DND-41 (cell line): ENCODE measurements around the gene CPNE5.

Experiments used
- EZH2 ChIP-seq: IDR thresholded peaks from 3 replicates; pipeline ENCODE4 v1.6.1; 2012; ENCODE audit warnings: borderline replicate concordance, low read depth, mild to moderate bottlenecking, moderate library complexity, low read length, inconsistent platforms; ENCODE audit not compliant: severe bottlenecking
- TF ChIP-seq, protein P1 (sequence below): IDR thresholded peaks from 2 replicates; pipeline ENCODE4 v1.5.1; 2012; ENCODE audit warnings: borderline replicate concordance, low read length, moderate library complexity, mild to moderate bottlenecking; ENCODE audit not compliant: poor library complexity, severe bottlenecking; ENCODE audit errors: extremely low read depth

DNA sequence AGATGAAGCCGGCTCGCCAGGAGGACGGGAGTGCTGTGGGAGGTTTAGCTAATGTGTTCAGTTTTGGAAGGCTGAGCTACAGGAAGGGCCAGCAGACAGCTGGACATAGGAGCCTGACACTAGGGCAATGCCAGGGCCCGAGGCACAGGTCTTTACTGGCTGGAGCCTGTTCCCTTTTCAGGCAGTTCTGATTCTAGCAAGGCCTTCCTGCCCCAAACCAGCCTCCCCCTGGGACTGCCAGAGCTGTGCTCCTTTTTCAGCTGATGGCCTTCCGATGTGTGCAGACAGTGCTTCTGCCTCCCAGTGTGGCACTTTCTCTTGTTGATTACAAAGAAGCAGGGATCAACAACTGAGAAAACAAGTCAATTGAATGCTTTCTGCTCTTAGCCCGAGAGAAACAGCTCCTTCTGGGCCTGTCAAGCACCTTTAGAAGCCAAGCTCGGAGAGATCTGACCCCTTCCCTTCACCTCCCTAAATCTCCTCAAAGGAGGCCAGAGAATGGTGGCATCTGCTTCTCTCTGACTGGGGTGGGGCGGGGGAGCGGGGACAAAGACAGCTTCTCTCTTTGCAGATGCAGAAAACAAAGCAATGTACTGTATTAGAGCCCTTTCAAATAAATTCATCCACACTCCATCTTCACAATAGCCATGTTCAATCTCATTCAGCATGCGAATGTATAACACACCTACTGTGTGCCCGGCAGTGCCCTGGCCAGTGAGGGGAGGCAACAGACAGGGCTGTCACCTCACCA is 78.4 kb downstream of the CPNE5 start:
- TF ChIP-seq, protein P1, sequence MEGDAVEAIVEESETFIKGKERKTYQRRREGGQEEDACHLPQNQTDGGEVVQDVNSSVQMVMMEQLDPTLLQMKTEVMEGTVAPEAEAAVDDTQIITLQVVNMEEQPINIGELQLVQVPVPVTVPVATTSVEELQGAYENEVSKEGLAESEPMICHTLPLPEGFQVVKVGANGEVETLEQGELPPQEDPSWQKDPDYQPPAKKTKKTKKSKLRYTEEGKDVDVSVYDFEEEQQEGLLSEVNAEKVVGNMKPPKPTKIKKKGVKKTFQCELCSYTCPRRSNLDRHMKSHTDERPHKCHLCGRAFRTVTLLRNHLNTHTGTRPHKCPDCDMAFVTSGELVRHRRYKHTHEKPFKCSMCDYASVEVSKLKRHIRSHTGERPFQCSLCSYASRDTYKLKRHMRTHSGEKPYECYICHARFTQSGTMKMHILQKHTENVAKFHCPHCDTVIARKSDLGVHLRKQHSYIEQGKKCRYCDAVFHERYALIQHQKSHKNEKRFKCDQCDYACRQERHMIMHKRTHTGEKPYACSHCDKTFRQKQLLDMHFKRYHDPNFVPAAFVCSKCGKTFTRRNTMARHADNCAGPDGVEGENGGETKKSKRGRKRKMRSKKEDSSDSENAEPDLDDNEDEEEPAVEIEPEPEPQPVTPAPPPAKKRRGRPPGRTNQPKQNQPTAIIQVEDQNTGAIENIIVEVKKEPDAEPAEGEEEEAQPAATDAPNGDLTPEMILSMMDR = no peak
- no peak for TF ChIP-seq EZH2
